Amygdala (tissue), 56 donors: Measurements from ENCODE around the gene KANSL1.
A peak's percentile ranks its signal among the peaks of the same experiment; 100 is the strongest.
"Not testable (repeated sequence)": the region's sequence is repeated elsewhere in the genome, so short reads cannot be mapped to it uniquely, and the experiment has no call there.

Experiments
- DNase-seq, 56 donors: peaks; one replicate each; lab custom pipeline; 2025; lab: John Stamatoyannopoulos, UW

The KANSL1 gene

DNA sequence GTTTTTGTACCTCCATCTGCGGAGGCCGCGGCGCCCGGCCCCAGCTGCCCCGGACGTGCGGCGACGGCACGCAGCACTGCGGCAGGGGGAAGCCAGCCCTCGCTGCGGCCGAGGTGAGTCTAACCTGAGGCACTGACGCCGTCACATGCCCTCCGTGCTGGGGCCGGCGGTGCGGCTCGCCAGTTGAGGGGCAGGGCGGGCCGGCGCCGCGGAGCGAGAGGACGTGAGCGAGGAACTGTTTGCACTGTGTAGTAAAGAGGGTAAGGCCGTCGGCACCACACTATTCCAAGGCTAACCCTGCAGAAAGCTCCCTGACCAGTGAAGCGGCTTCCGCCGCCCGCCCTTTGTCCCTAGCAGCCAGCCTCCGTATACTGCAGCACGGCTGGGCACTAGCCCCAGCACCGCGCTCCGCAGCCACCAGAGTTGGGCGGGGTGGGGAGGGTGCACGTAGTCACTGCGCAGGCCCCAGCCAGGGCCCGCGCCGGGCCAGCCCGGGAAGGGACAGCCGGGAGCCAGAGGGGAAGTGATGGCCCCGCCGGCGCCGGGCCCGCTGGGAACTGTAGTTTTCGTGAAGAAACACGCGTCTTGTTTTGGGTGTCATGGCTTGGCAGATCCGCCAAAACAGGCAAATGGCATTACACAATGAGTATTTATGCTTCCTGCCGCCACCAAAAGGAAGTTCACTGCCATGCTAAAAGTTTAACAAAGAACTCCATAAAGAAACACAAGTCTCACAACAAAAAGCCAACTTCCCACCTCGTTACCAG lies 580 bp upstream of the KANSL1 start:
- DNase-seq, result peak; percentile 71 to 100 (median 95)

DNA sequence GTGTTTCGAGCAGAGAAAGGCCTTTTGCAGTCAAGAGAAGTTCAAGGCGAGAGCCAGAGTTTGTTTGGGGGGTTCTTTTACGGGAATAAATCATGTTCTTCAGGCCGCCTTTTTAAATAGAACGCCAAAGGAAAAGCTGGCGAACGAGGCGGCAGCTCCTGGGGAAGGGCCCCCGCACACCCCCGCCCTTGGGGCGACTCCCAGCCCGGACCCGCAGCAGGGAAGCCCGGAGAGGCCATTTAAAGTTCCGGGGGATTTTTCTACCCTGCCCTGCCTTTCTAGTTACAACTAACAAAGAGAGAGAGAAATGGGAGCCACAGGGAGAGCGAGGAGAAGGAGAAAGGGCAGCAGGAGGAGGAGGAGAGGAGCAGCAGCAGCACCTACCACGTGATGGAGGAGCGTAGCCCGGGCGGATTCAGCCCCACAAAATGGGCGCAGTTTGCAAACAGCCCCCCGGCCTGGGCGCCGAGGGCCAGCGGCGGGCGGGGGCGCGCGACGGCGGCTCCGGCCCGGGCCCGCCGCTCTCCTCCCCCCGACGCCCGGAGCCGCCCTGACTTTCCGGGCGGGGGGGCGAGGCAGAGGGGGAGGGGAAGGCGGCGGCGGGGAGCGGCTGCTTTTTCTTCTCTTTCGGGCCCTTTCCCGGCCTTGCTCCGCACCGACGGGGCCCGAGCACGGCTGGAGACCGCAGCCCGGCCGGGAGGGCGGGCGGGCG lies 634 bp downstream of the KANSL1 start:
- peak in 55 of 56 donors; percentile 24 to 98 (median 80) for DNase-seq

DNA sequence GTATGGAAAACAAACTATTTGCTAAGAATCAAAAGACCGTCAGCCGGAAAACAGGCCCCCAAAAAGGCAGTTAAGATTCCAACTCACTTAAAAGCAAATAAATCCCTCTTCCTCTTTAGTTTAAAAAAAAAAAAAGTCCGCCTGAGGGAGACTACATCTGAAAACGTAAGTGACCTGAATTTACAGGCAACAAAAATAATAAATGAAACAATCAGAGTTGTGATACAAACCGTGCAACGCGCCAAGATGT lies 1.1 kb downstream of the KANSL1 start:
- peak in 1 of 56 donors; percentile 77 for DNase-seq

DNA sequence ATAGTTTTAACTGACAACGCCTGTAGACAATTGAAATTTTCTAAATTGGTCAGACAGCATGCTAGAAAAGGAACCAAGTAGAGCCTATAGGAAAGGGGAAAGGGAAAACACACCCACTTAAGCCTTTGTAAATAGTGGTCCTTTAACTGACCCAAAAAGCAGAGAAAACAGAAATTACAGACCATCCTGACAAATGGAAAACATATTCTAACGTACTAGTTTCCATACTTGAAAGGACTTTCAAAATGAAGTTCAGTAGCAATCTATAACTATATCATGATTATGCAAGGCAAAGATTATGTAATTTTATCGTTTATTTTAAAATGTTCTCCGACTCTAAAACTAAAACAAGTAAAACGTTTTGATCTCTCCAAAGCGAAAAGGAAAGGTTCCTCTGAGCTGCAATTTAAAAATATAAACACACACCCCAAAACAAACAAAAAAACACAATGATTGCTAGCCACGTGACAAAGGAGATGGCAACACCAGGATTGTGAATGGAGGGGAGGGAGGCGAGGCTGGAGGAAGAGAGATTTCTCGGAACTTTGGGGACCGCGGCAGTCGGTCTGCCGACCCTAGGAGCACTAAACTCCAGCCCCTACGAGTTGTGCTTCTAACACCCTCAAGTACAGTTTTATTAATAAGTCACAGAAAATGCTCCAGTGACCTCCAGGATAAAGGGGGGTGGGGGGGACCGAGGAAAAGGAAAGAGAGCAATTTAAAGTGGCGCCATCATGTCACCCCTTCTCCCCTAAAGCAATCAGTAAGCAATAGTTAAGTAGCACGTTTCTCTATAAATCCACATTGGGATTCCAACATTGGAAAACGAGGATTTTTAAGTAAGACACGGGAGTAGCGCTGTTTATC lies 1.7 kb downstream of the KANSL1 start:
- DNase-seq, result peak in 31 of 56 donors; percentile 3 to 77 (median 31)

DNA sequence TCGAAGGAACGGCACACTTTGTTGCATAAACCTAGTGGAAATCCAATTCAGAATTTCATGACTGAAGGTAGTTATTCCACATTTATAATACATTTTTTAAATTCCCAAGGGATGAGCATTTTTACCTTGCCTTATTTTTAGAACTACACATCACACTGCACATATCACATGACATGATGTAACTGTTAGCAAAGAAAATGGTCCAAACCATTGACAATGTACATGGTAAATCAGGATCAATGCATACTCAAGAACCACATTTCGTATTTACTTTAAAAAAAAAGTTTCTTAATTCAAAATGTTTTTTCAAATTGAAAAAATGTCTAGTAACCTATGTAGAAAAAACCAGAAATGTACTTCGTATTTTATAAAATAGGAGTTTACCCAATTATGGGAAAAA lies 2.5 kb downstream of the KANSL1 start:
- DNase-seq, result no peak

DNA sequence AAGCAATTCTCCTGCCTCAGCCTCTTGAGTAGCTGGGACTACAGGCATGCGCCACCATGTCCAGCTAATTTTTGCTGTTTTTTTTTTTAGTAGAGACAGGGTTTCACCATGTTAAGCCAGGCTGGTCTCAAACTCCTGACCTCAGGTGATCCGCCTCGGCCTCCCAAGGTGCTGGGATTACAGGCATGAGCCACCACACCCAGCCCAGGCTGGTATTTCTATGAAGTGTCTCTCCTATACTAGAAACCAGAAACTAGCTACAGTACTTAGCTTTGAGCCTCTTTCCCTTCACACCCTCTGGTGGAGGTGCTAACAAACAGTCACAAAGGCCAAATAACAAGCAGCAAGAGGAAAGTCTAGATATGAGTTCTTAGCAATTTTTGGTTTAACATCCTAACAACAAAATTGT lies 6.4 kb downstream of the KANSL1 start:
- not testable (repeated sequence) for DNase-seq

DNA sequence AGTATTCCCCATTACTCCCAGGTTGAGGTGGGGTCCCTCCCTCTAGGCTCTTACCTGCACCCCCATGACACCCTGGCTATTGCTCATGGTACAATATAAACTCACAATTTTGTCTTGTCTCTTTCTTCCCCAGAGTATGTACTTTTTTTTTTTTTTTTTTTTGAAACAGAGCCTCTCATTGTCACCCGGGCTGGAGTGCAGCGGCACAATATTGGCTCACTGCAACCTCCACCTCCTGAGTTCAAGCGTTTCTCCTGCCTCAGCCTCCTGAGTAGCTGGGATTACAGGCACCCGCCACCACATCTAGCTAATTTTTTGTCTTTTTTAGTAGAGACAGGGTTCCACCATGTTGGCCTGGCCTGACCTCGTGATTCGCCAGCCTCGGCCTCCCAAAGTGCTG lies 8.5 kb downstream of the KANSL1 start:
- no peak for DNase-seq

DNA sequence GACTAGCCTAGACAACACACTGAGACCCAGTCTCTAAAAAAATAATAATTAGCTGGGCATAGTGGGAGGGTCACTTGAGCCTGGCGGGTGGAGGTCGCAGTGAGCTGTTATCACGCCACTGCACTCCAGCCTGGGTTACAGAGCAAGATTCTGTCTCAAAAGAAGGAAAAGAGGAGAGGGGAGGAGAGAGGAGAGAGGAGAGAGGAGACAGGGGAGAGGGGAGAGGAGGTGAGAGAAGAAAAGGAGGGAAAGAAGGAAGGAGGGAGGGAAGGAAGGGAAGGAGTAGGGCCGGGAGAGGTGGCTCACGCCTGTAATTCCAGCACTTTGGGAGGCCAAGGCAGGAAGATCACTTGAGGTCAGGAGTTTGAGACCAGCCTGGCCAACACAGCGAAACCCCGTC lies 9.8 kb downstream of the KANSL1 start:
- DNase-seq, result not testable (repeated sequence)

DNA sequence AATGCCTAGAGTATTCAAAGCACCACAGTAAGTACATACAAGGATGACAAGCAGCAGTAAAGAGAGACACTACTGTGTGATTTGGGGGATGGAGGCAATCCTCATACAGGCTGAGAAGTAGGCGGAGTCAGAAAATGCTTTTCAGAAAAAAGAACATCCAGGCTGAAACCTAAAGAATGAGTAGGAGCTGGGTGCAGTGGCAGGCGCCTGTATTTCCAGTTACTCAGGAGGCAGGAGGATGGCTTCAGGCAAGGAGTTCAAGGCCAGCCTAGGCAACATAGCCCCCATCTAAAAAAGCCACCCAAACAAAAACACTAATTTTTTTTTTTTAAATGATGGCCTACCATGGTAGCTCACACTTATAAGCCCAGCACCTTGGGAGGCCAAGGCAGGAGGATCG lies 10.3 kb downstream of the KANSL1 start:
- DNase-seq, result no peak

DNA sequence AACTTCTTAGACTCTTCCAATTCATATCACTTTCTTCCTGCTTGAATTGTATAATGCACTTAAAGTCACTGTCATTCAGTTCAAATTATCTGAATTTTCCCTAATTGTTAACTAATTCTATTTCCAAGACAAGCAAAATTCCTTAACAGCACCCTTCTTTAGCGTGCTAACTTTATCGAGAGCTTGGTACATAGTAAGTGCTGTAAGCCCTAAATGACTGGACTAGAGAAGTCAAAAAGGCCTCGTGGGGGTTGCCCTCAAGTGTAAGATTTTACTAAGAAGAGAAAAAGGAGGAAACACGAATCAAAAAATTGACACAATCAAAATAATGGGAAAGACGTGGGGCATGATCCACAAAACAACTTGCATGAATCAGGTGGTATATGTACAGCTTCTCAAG lies 11.3 kb downstream of the KANSL1 start:
- no peak for DNase-seq

DNA sequence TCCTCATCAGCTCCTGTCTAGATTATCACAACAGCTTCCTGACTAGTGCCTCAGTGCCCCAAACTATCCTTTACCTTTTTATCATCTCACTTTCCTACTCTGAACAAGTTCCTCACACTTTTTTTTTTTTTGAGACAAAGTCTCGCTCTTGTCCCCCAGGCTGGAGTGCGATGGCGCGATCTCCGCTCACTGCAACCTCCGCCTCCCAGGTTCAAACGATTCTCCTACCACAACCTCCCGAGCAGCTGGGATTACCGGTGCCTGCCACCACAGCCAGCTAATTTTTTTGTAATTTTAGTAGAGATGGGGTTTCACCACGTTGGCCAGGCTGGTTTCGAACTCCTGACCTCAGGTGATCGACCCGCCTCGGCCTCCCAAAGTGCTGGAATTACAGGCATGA lies 11.9 kb downstream of the KANSL1 start:
- not testable (repeated sequence) for DNase-seq

DNA sequence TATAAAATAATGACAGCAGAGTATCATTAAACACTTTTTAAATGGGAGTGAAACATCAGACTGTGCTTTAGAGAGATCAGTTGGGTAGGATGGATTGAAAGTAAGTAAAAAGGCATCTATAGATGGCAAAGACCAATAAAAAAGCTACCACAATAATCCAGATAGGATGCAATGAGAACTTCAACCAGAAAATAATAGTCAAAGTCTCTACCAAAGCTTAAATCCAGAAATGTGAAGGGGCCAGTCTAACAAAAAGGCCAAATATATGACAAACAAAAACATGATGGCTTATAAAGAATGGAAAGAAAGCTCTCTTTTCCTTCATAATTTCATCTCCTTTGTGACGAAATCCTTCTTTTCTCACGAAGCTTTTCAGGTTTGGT lies 12.3 kb downstream of the KANSL1 start:
- no peak for DNase-seq

DNA sequence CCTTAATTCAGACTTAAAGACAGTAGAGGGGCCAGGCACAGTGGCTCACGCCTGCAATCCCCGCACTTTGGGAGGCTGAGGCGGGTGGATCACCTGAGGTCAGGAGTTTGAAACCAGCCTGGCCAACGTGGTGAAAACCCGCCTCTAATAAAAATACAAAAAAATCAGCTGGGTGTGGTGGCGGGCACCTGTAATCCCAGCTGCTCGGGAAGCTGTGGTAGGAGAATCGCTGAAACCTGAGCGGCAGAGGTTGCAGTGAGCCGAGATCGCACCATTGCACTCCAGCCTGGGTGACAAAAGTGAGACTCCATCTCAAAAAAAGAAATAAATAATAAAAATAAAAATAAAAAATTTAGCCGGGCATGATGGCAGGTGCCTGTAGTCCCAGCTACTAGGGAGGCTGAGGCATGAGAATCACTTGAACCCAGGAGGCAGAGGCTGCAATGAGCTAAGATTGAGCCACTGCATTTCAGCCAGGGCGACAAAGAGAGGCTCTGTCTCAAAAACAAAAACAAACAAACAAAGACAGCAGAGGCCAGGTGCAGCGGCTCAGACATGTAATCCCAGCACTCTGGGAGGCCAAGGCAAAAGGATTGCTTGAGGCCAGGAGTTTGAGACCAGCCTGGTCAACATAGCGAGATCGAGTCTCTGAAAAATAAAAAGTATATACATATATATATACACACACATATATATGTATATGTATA lies 12.9 kb downstream of the KANSL1 start:
- not testable (repeated sequence) for DNase-seq

DNA sequence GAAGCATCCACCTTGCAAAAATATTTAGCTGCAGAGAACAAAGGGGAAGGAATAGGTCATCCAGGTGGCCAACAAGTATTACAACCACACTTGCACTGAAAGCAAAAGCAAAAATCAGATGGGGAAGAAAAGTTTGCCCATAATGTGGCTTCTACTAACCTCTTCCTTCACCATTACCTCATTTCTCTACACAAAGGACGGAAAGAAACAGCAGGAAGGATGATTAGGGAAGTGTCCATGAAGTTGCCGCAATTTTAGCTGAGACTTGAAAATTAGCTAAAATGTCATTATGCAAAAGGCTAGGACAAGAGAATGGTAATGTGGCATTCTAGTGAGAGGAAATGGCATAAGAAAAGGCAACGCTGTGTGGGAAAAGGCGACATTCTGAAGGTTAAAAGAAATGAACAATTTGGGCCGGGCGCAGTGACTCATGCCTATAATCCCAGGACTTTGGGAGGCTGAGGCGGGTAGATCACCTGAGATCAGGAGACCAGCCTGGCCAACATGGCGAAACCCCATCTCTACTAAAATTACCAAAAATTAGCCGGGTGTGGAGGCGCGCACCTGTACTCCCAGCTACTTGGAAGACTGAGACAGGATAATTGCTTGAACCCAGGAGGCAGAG lies 13.7 kb downstream of the KANSL1 start:
- DNase-seq, result no peak

DNA sequence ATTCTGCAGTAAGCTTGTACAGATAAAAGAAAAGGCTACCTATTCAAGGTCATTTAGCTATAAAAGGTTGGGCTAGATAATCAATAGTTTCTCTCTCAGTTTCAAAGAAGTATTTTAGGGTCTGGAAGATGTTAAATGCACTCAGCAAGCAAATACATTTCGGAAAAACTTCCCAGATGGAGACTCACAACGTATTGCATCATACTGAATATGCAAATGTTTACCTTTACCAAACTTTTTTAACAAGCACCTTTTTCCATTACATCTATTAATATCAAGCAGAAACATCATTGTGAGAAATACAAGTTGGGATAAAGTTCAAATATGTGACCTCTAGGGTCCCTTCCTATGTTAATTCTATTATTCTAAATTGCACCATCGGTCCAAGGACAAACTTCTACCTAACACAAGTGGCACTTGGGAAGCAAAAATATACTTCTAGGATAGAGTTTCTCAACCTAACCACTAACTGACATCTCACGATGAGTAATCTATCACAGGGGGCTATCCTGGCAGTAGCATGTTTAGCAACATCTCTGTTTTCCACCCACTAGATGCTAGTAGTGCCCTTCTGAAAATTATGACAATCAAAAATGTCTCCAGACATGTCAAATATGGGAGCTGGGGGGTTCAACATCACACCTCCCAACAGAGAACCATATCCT lies 14.5 kb downstream of the KANSL1 start:
- no peak for DNase-seq

DNA sequence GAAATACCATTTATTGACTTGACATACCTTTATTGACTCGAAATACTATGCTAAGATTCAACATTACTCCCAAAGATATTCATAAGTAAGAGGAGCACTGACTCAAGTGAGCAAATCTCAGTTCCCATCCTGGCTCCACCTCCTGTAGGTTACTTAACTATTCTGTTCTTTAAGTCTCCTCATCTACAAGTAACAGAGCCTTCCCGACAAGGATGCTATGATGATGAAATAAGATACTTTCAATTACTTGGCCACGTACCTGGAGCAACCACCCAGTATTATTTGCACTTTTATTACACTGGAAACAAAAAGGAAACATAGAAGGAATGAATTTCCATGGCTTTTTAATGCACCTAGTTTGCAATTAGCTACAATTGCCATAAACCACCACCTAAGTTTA lies 16.3 kb downstream of the KANSL1 start:
- no peak for DNase-seq

DNA sequence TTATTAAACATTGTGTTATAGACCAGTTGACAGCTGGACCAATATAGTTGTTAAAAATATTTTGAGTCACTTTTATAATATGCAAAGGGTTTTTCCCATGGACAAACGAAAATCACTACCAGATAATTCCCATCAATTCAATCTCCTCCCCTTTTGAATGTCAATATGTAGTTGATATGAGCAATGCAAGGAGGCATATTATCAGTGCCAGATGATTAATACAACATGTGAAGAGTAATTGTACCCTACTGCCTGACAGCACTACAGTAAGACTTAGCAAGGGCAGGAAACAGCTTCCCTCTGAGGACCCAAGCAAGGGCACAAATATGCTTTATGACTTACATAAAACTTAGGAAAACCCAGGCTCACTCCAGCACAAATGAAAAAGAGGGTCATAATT lies 17.3 kb downstream of the KANSL1 start:
- no peak for DNase-seq

DNA sequence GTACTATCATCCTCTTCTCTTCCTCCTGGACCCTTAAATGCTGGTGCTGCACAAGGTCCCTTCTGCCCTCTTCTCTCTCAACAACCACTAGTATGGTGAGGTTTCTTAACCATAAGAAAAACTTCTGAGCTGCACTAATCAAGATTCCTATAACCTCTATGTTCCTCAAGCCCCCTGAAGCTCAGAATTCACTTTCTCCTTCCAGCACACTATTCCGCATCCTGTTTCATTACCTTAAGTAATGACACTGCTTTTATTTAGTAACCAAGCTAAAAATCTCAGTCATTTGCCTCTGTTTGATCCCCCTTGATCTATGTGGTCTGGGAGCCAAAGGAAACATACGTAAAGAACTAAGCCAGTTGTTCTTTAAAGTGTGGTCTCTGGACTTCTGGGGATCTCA lies 20.1 kb downstream of the KANSL1 start:
- DNase-seq, result no peak

DNA sequence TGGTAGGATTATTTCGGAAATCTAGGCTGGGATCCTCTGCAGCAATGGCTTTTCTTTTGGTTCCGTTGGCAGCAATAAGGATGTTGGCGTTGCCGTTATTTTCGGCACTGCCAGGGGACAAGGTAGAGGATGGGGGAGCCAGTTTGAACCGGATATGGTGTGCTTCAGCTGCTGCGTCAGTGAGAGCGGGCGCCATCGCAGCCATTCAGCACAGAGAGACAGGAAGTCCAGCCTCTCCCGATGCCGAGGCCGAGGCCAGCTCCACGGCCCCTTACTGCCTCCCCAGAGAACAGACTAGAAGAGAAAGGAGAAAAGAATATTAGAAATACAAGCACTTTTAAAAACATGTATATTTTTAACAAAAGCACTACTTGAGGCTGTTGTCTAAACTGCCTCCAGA lies 21.3 kb downstream of the KANSL1 start:
- DNase-seq, result no peak
